CD4-positive, alpha-beta T cell treated with Interferon gamma for 1 hour (primary cell): ENCODE results near the gene AUNIP.
"Not testable (repeated sequence)": the region's sequence is repeated elsewhere in the genome, so short reads cannot be mapped to it uniquely, and the experiment has no call there.

Experiments used
- DNase-seq: peaks from one replicate; pipeline ENCODE4 v3.0.0-alpha.2; 2020

The AUNIP gene

GRCh38 chr1:25863486-25864262 lies 4.4 kb upstream of the AUNIP start:
- DNase-seq = no peak

- no peak for DNase-seq
Observed at GRCh38 chr1:25862785-25863485, 3.7 kb upstream of the AUNIP start.

GRCh38 chr1:25861316-25862286 lies 2.3 kb upstream of the AUNIP start:
- no peak for DNase-seq

- no peak for DNase-seq
Observed at GRCh38 chr1:25858494-25858893, 763 bp downstream of the AUNIP start.

- DNase-seq = no peak
Observed at GRCh38 chr1:25856856-25857255, 2.4 kb downstream of the AUNIP start.

GRCh38 chr1:25854554-25854953 lies 4.7 kb downstream of the AUNIP start:
- no peak for DNase-seq

- DNase-seq = no peak
Observed at GRCh38 chr1:25848531-25848930, 10.7 kb downstream of the AUNIP start.

GRCh38 chr1:25847929-25848328 lies 11.3 kb downstream of the AUNIP start:
- no peak for DNase-seq

GRCh38 chr1:25845664-25846063 lies 13.6 kb downstream of the AUNIP start:
- no peak for DNase-seq

- DNase-seq = no peak
Observed at GRCh38 chr1:25844536-25845337, 14.5 kb downstream of the AUNIP start.

- no peak for DNase-seq
Observed at GRCh38 chr1:25843483-25843882, 15.8 kb downstream of the AUNIP start.

GRCh38 chr1:25839808-25840207 lies 19.4 kb downstream of the AUNIP start:
- not testable (repeated sequence) for DNase-seq

- no peak for DNase-seq
Observed at GRCh38 chr1:25837262-25837875, 21.9 kb downstream of the AUNIP start.

- DNase-seq = no peak
Observed at GRCh38 chr1:25836695-25837094, 22.6 kb downstream of the AUNIP start.

GRCh38 chr1:25834894-25835293 lies 24.4 kb downstream of the AUNIP start:
- DNase-seq = no peak

- DNase-seq = no peak
Observed at GRCh38 chr1:25833158-25833557, 26.1 kb downstream of the AUNIP start.

- DNase-seq = no peak
Observed at GRCh38 chr1:25832336-25833037, 26.8 kb downstream of the AUNIP start.

- no peak for DNase-seq
Observed at GRCh38 chr1:25831569-25832196, 27.6 kb downstream of the AUNIP start.

GRCh38 chr1:25829046-25829445 lies 30.2 kb downstream of the AUNIP start:
- DNase-seq = no peak

GRCh38 chr1:25828491-25828890 lies 30.8 kb downstream of the AUNIP start:
- DNase-seq = no peak

- no peak for DNase-seq
Observed at GRCh38 chr1:25826571-25826970, 32.7 kb downstream of the AUNIP start.
